H1 (cell line): ENCODE results near the gene DAPK2. TPM values are rescaled to one million over a fixed set of nuclear protein-coding genes. Genes with fewer than 3 reads are reported as not detected.

ENCODE experiments used
- CREB1 ChIP-seq: IDR thresholded peaks from 2 replicates; pipeline ENCODE4 v1.6.1; 2012; ENCODE audit warnings: inconsistent platforms
- EGR1 ChIP-seq: IDR thresholded peaks from 2 replicates; pipeline ENCODE4 v1.6.1; 2011; ENCODE audit warnings: low read depth, low read length, borderline replicate concordance
- FOSL1 ChIP-seq: IDR thresholded peaks from 2 replicates; pipeline ENCODE4 v1.6.1; 2011; ENCODE audit warnings: mild to moderate bottlenecking, low read depth, low read length, moderate library complexity; ENCODE audit not compliant: insufficient read depth
- NRF1 ChIP-seq: IDR thresholded peaks from 2 replicates; pipeline ENCODE4 v1.6.1; 2011; ENCODE audit warnings: mild to moderate bottlenecking, low read depth, low read length, improper control_type of control experiment
- POLR2A ChIP-seq, 2 experiments: IDR thresholded peaks; 1 replicate in 1 of 2; 2 replicates in 1 of 2; pipeline ENCODE4 v1.6.1; 2011; ENCODE audit warnings: low read depth in 2 of 2, low read length in 2 of 2, mild to moderate bottlenecking in 2 of 2; ENCODE audit errors: control extremely low read depth in 1 of 2
- RFX5 ChIP-seq: IDR thresholded peaks from 2 replicates; pipeline ENCODE4 v1.6.1; 2011; ENCODE audit warnings: low read depth, low read length, improper control_type of control experiment, borderline replicate concordance
- SIRT6 ChIP-seq: IDR thresholded peaks from one replicate; pipeline ENCODE4 v1.7.1; 2012; ENCODE audit warnings: low read length, inconsistent platforms
- SP1 ChIP-seq: IDR thresholded peaks from 2 replicates; pipeline ENCODE4 v1.6.1; 2011; ENCODE audit warnings: low read depth, low read length
- polyA plus RNA-seq, 7 experiments: library from polyadenylated mRNA; depleted of rRNA in 3 of 7; stranded (reverse) in 5 of 7; unstranded in 2 of 7; fragments of >200 nt in 5 of 7; fragments of 200-250 nt in 2 of 7; gene quantifications; 1 replicate in 5 of 7; 2 replicates in 1 of 7; 4 replicates in 1 of 7; pipeline versions ENCODE4 v1.2.1 to v1.2.3, GENCODE V29; 2011 to 2013; ENCODE audit warnings: missing spikeins in 2 of 7, mixed read lengths in 2 of 7
- total RNA-seq: library from RNA; stranded (reverse); fragmentation: NEBNext Ultra II Directional; extraction: Animal tissue kit (Norgen Biotek cat#: 25700); gene quantifications from 2 replicates; pipeline ENCODE4 v1.2.1, GENCODE V29; 2021
- TF ChIP-seq, protein P1 (sequence below): IDR thresholded peaks from 2 replicates; pipeline ENCODE4 v1.6.1; 2012; ENCODE audit warnings: inconsistent platforms

The DAPK2 gene
- total and polyA plus RNA-seq, 2 of the 8 experiments (the other 6 are each of a cell fraction or from before 2014, with no cell fraction given): 1.8 to 2.9 TPM

DNA sequence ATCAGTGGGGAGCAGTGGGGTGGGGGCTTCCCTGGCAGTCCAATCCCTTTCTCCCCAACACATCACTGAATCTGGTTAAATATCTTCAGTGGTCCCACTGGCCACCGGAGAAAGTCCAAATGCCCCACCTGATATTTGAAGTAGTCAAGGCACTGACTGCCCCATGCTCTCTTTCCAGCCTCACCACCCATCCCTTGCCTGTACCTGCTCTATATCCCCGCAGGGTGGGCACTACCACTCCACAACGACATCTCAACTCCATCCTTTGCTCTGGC is 101.7 kb downstream of the DAPK2 start (continued):
- no peak for TF ChIP-seq RFX5
- no peak for TF ChIP-seq SIRT6
- no peak for TF ChIP-seq SP1
- no peak for TF ChIP-seq CREB1
- no peak for TF ChIP-seq FOSL1
- TF ChIP-seq EGR1: no peak
- no peak for TF ChIP-seq NRF1
- TF ChIP-seq, protein P1, sequence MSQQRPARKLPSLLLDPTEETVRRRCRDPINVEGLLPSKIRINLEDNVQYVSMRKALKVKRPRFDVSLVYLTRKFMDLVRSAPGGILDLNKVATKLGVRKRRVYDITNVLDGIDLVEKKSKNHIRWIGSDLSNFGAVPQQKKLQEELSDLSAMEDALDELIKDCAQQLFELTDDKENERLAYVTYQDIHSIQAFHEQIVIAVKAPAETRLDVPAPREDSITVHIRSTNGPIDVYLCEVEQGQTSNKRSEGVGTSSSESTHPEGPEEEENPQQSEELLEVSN: no peak
- TF ChIP-seq POLR2A (IDR thresholded peaks at IDR 0.05; ENCODE audit: control extremely low read depth in 1 of 2, low read depth in 2 of 2, low read length in 2 of 2): no peak
- TF ChIP-seq, all 59 proteins: peak for 0
